OCI-M1 (cell line): ENCODE data around the gene SEC16B.
"Not testable (repeated sequence)": the region's sequence is repeated elsewhere in the genome, so short reads cannot be mapped to it uniquely, and the experiment has no call there.

Source experiments
- DNase-seq: peaks from one replicate; lab custom pipeline; 2025; lab: John Stamatoyannopoulos, UW

SEC16B gene

GRCh38 chr1:177969825-177970371 is at the start of gene SEC16B:
TSS of gene SEC16B (minus strand) at chr1:177970058. CDS start at chr1:177967981, 2,077 bp downstream.
- peak; percentile 72 for DNase-seq

DNA sequence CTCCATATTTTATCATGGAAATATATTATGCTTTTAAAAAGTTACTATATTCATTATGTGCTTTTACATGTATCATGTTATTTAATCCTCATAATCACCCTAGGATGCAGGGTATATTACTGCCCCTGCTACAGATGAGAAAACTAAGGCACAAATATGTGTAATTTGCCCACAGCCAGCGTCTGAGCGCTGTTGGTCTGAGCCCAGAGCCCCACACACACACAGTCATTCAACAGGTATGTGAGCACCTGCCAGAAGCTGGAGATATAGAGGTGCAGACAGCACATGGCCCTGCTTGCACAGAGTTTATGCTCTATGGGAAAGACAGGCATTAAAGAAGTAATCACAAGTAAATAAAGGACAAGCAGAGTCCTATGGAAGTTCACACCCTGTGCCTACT is 49.8 kb upstream of the SEC16B start:
- DNase-seq: no peak

GRCh38 chr1:178019208-178019607 is 49.4 kb upstream of the SEC16B start:
- DNase-seq: no peak

DNA sequence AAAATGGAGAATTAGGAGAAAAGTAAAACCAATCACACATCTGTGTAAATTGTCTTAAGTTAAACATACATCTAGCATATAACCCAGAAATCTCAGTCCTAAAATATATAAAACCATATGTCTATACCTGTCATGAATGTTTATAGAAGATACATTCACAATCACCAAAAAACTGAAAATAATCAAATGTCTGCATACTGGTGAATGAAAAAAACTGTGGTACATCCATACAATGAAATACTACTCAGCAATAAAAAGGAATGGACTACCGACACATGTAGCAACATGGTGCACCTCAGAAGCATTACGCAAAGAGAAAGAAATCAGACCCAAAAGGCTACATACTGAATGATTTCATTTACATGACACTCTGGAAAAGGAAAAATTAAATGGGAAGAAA is 47.7 kb upstream of the SEC16B start:
- DNase-seq: no peak

DNA sequence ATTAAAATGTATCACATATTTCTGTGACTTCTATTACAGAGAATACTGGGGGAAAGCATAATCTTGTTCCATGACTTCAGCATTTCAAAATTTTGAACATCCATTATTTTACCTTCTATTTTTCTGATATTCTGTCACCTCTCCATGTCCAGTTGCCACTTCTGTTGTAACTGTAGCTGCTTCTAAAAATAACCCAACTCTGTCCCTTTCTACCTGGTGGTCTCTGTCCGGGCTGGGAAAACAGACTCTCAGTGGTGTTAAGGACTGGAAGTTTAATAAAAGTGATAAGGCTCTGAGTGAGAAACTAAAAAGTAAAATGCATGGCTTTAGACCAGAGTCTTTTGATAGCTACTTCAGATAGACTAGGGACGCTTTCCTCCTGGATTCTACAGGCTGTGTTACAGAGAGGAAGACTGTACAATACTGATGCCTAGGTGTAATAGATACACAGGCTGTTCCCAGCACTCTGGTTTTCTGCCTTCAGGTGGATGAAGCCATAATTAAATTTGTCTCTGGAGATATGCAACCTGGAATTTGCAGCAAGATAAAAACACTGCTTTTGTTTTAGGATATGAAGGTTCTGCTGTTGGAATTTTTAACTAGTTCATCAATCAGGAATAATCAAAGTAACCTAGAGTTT is 42.1 kb upstream of the SEC16B start:
- no peak for DNase-seq

DNA sequence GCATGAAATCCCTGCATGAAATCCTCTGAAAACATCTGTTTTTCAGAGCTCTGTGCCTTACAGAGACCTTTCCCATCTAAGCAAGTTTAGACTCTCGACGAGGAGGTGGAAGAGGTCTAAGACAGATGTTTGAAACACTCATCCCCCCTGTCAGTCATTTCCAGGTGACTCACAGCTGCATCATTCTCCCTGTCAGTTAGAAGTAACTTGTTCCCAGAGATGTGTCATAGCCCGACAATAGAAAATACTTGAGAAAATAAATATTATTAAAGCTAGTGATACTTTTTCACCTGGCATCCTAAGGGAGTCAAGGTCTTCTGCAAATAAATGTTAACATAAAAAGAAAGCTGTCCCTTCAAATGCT is 41.6 kb upstream of the SEC16B start:
- DNase-seq: no peak

DNA sequence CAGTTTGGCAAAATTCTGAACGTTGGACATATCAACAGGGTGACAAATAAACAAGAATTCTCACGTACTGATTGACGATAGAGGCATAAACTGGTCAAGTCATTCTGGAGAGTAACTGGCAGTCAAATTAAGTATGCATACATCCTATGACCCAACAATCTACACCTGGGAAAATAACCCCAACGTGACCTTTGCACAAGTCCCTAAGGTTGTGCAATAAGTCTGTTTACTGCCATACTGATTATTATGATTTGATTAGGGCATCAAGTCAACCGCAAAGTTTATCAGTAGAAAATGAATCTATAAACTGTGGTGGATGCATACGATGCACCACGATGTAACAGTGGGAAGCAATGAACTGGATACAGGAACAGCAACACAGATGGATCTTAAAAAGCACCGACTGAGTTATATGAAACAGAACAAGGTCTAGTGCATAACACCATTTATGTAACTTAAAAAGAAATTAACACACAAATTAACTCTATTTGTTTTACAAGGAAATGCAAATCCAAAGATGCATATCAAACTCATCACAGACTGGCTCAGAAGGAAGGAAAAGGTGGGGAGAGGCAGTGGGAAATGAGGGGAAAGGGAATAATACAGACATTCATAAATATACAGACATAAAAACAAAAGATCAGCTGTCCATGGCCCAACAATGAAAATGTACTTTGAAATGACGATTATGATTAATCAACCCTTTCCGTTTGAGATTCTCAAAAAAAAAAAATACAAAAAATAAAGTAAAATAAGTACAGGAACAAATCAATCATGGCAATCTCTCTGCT is 41.0 kb upstream of the SEC16B start:
- DNase-seq: no peak

- no peak for DNase-seq
Measured at GRCh38 chr1:178006043-178006442, 36.2 kb upstream of the SEC16B start.

- no peak for DNase-seq
Measured at GRCh38 chr1:178005450-178005849, 35.6 kb upstream of the SEC16B start.

DNA sequence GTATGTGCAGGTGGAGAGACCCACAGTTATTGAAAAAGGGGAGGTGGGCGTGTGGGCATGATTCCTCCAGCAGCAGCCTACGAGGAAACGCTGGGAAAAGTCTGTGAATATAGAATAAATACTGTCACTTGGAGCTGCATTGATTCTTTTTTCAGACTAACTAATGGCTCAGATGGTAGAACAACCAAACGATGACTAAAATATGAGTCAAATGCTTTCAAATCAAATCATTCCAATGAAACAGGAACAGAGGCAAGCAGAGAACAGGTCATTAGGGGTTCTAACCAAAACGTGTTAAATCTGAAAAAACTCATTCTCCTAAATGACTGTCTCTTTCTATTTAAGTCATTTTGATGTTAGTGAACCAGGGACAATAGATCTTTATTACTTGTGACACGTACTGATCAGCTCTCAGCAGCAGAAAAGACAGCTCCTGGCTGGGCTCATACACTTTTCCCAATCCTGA is 35.1 kb upstream of the SEC16B start:
- no peak for DNase-seq

DNA sequence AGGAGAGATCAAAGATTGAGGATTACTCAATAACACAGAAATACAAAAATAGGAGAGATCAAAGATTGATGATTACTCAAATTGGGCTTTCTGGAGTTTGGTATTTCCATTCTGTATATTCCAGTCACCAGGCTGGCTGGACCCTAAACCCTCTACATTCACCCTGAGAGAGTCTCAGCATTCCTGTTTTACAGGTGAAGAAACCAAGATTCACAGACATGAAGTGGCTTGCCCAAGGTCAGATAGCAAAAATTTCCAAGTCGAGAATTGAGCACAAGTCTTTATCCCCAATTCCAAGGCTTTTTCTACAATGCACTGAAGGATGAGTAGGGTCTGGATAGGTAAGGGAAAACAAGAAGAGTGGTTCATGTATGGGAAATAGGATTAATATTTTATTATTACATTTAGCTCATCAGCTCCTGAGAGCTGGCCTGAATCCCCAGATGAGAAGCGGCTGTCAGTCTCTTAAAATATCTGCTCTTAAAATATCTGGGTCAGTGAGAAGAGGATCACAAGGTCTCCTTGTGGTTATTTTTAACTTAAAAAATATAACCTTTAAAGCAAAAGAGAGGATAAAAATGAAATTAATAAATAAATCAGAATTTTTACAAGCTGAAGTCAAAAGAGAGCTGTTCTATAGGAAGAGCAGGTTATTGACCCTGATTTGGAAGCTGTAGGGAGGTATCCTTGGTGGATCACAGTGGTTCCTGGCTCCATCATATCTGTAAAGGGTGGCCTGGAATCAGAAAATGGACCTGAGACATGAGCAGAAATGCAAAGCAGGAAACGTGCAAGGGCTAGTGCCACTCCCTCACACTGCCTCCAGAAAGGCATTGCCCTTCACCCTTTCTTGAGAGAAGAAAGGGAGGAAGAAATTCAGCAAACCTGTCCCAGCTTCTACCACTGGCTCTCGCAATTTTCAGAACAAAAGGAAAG is 29.1 kb upstream of the SEC16B start:
- DNase-seq: no peak

DNA sequence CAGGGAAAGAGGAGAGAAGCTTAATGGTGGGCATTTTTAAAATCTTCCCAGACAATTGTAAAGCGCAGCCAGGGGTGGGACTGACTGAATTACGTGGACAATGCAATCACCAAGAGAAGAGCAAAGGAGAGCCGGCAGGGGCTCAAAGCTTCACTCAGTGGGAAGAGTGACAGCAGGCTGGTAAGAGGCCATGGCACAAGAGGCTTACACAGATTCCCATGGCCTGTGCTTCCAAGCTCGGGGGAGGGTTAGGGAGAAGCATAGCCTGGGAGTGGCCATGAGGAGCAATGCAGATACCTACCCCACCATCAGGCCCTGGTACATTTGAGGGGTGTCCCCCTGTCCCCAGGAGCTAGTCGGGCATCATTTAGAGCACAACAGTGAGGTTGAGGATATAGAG is 27.1 kb upstream of the SEC16B start:
- DNase-seq: no peak

GRCh38 chr1:177995369-177995768 is 25.5 kb upstream of the SEC16B start:
- DNase-seq: no peak

- not testable (repeated sequence) for DNase-seq
Measured at GRCh38 chr1:177986281-177986680, 16.4 kb upstream of the SEC16B start.

- DNase-seq: no peak
Measured at GRCh38 chr1:177984761-177985160, 14.9 kb upstream of the SEC16B start.

DNA sequence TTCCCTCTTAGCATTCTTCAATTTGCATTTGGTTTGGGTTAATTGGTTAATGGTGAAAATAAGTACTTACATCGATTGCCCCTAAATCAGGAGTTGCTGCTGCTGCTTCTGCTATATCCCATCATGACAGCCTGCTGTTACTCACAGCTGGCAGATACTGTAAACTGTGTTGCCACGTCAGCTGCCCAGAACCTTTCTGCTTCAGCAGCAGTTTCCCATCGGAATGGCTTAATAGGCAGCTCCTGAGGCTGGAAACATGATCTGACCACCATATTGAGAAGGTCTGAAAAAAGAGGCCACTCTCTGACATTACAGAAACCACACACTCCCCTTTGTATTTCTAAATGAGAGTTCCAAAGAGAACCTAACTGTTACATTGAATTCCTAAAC is 14.3 kb upstream of the SEC16B start:
- DNase-seq: peak; percentile 81

DNA sequence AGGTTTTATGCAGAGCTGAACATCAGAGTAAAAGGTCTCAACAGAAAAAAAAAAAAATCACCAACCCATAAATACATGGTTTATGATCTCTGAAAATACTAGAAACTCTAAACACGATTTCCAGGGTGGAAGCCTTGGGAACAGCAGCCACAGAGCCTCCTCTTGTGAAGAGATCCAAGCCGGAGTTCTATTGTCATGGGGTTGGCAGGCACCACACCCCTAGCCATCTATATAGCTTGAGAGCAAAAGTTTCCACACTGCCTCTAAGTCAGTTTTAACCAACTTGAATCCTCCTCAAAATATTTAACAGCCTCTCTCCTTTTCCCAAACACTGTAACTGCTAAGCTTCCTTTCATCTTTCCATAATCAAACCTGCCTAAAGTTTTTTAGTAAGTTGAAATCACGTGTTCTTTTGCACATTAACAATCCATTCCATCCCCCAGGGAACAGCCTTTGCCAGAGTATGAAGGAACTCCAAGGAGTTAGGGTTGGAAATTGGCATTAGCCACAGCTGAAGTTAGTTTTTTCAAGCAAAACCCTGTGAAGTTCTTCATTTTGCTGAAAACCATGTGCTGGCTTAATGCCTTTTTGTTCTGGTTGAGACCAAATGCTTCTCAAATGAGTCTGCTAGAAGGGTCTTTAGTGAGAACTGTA is 13.8 kb upstream of the SEC16B start:
- DNase-seq: no peak

GRCh38 chr1:177983077-177983476 is 13.2 kb upstream of the SEC16B start:
- DNase-seq: no peak

- DNase-seq: no peak
Measured at GRCh38 chr1:177981200-177981599, 11.3 kb upstream of the SEC16B start.

DNA sequence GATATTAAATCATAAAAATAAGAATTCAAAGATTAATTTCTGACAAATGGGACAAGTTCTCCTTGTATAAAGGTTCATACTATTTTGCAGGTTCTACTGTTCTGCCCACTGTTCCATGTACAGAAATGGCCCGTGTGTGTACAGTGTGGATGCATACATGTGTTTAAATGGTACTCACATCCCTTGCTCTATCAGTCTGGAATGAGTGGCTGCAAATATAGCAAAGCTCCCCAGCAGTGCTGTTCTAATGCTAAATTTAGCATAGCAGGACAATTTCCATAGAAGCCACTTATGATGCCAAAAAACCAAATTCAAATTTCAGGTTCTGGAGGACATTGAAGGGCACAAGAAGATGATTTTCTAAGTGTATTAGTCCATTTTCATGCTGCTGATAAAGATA is 9.4 kb upstream of the SEC16B start:
- no peak for DNase-seq

DNA sequence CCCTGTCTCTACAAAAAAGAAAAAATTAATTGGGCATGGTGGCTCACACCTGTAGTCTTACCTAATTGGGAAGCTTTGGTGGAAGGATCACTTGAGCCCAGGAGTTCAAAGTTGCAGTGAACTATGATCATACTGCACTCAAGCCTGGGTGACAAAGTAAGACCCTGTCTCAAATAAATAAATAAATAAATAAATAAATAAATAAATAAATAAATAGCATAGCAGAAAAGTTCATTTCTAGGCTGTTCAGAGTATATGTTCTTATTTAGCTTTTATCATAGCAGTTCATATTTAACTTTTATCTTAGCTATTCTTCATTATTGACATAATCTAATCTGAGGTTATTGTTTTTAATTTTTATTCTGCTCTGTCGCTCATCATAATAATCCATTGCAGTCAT is 8.7 kb upstream of the SEC16B start:
- no peak for DNase-seq

DNA sequence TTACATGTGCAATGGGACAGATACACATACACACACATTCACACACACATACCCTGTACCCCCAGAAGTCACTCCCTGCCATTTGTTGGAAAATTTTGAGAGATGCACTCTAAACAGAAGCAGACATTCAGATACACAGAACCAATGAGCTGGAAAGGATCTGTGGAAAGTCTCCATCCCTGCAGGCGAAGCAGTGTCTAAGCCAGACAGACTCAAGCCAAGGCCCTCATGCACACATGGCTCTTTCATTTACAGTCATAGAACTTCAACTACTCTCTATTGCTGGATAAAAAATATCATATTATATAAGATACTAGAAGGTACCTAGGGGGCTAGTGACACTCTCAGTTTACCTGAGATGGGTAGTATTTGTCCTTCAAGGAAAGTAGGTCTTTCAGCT is 7.3 kb upstream of the SEC16B start:
- DNase-seq: no peak
